HFFc6 (cell line): ENCODE results near the gene SUN3. TPM values are rescaled to one million over a fixed set of nuclear protein-coding genes. Genes with fewer than 3 reads are reported as not detected.

Experiments used
- DNase-seq: peaks from one replicate; pipeline ENCODE4 v3.0.0-alpha.2; 2018
- H3K27ac Mint-ChIP-seq: 2 replicates; pipeline ENCODE4 v1.8.0; 2020; ENCODE audit warnings: mild to moderate bottlenecking, mixed read lengths
- H3K27me3 Mint-ChIP-seq: 2 replicates; pipeline ENCODE4 v1.8.0; 2021; ENCODE audit warnings: mild to moderate bottlenecking, moderate library complexity, mixed read lengths; ENCODE audit not compliant: insufficient read depth
- H3K36me3 Mint-ChIP-seq: 2 replicates; pipeline ENCODE4 v1.8.0; 2021; ENCODE audit warnings: low read depth, mixed read lengths
- H3K4me1 Mint-ChIP-seq: 2 replicates; pipeline ENCODE4 v1.8.0; 2020; ENCODE audit warnings: low read depth, mixed read lengths
- H3K4me3 Mint-ChIP-seq: 2 replicates; pipeline ENCODE4 v1.8.0; 2020; ENCODE audit warnings: mild to moderate bottlenecking, moderate library complexity, mixed read lengths
- H3K9me3 Mint-ChIP-seq: 2 replicates; pipeline ENCODE4 v1.8.0; 2020; ENCODE audit warnings: mild to moderate bottlenecking, mixed read lengths
- CTCF ChIP-seq: fragments of 200-600 bp; sonication (generic); IDR thresholded peaks from 2 replicates; pipeline ENCODE4 v1.5.0; 2021; ENCODE audit warnings: antibody characterized with exemption, mild to moderate bottlenecking
- total RNA-seq, 6 experiments: library from RNA; stranded (reverse); fragmentation: NEBNext Ultra II Directional; extraction: Animal tissue kit (Norgen Biotek cat#: 25700); gene quantifications; 2 replicates in 1 of 6; 3 replicates in 5 of 6; pipeline ENCODE4 v1.2.3, GENCODE V29; 2021

Gene SUN3
- total RNA-seq, 6 experiments from 2014 or later: 1.1 to 2.1 (median 1.7) TPM; not detected in 2

DNA sequence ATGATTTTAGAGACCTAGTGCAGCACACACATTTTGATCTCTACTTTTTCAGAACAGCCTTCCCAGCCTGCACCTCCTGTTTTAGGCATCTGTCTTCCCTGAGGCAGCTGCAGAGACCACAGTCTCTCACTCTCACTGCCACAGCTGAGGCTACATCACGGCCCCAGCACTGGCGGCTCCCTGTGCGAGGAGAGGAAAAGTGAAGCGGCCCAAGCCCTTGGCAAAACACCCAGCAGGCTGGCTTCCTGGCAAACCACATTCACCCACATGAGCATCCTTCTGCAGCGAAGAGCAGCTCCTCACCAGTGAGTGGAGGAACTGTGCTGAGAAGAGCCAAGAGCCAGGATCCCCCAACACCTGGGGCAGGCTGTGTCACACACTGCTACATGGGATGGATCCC lies 63.5 kb downstream of the SUN3 start:
- H3K4me3 Mint-ChIP-seq: no peak overlapping the region
- TF ChIP-seq CTCF: no peak
- no peak overlapping the region for H3K27ac Mint-ChIP-seq
- peaks cover 4% of the 10 kb centered on the region; the same call in 1 of the 2 replicates for H3K27me3 Mint-ChIP-seq
- no peak for DNase-seq
- peaks cover 67% of the 10 kb centered on the region for H3K36me3 Mint-ChIP-seq
- H3K4me1 Mint-ChIP-seq: peaks cover 18% of the 10 kb centered on the region
- no peaks in the 10 kb centered on the region for H3K9me3 Mint-ChIP-seq

DNA sequence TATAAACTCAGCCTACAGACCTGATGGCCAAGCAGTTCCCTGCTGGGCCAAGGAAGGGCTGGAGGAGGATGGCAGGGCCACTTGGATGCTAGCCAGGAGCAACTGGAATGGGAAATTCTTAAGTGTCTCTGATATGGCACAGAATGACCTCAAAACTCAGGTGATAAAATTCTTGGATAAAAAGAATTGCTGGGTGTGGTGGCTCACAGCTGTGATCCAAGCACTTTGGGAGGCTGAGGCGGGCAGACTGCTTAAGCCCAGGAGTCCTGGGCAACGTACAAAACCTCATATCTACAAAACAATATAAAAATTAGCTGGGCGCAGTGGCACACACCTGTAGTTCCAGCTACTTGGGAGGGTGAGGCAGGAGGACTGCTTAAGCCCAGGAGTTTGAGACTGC lies 66.6 kb downstream of the SUN3 start:
- DNase-seq: no peak
- H3K27ac Mint-ChIP-seq: no peak overlapping the region
- TF ChIP-seq CTCF: no peak
- H3K4me3 Mint-ChIP-seq: no peak overlapping the region
- no peaks in the 10 kb centered on the region for H3K9me3 Mint-ChIP-seq
- H3K36me3 Mint-ChIP-seq: peaks cover 57% of the 10 kb centered on the region
- H3K4me1 Mint-ChIP-seq: no peaks in the 10 kb centered on the region
- H3K27me3 Mint-ChIP-seq: peaks cover 4% of the 10 kb centered on the region; the same call in 1 of the 2 replicates

GRCh38 chr7:47957156-47957555 lies 71.8 kb downstream of the SUN3 start:
- no peak for DNase-seq
- Mint-ChIP-seq H3K27me3 (peaks cover 1% of the 10 kb centered on the region; the same call in 1 of the 2 replicates), H3K27ac (no peak overlapping the region), H3K4me3 (no peak overlapping the region), H3K4me1 (peaks cover 20% of the 10 kb centered on the region), H3K9me3 (no peaks in the 10 kb centered on the region), H3K36me3 (peaks cover 19% of the 10 kb centered on the region)
- no peak for TF ChIP-seq CTCF

DNA sequence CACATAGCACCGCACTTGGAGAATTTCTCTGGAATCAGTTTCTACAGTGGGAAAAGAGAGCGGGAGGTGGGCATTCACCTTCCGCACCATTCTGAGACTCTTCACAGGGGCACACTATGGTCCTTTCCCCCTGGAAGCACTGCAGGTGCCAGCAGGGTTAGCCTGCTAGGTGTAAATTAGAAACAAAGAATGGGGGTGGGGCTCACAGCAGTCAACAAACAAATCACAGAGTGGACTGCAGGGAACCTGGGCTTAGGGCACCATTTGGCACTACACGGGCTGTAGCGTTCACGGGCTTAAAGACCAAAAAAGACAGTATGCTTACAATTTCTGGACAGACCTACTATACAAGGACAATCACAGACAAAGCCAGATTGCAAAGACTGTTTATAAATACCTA lies 72.7 kb downstream of the SUN3 start:
- peaks cover 20% of the 10 kb centered on the region for H3K4me1 Mint-ChIP-seq
- H3K27me3 Mint-ChIP-seq: no peaks in the 10 kb centered on the region
- TF ChIP-seq CTCF: no peak
- no peak overlapping the region for H3K4me3 Mint-ChIP-seq
- DNase-seq: no peak
- no peaks in the 10 kb centered on the region for H3K9me3 Mint-ChIP-seq
- H3K36me3 Mint-ChIP-seq: peaks cover 12% of the 10 kb centered on the region
- no peak overlapping the region for H3K27ac Mint-ChIP-seq

DNA sequence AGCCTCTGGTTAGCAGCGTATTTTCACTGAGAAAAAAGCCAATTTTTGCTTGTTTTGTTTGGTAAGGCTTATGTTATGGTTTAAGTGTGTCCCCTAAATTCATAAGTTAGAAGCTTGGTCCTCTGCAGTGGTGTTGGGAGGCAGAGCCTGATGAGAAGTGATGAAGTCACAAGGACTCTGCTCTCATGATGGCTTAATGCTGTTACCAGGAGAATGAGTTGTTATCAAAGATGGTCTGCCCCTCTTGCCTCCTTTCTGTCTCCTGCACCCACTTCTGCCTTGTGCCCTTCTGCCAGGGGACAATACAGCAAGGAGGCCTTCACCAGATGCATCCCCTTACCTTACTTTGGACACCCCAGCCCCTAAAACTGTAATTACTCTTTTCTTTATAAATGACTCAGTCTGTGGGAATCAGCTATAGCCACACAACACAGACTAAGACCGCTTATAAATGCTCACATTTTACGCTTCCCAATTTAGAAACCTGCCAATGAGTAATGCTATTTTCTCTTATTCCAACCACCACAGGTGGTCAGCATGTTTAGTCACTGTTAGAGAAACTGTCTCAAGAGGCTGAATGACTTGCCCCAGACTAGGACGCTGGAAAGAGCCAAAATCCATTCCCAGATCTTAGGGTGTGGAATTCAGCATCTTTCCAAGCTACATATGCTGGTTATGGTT lies 74.5 kb downstream of the SUN3 start:
- H3K27ac Mint-ChIP-seq: peak overlapping the region; percentile 29
- H3K4me1 Mint-ChIP-seq: peaks cover 20% of the 10 kb centered on the region
- H3K27me3 Mint-ChIP-seq: no peaks in the 10 kb centered on the region
- no peak overlapping the region for H3K4me3 Mint-ChIP-seq
- no peak for TF ChIP-seq CTCF
- no peaks in the 10 kb centered on the region for H3K9me3 Mint-ChIP-seq
- peak; percentile 47 for DNase-seq
- peaks cover 5% of the 10 kb centered on the region; the same call in 1 of the 2 replicates for H3K36me3 Mint-ChIP-seq
